ENCODE data around the gene AMZ1.
"Not testable (repeated sequence)": the region's sequence is repeated elsewhere in the genome, so short reads cannot be mapped to it uniquely, and the experiment has no call there.

Gene AMZ1

DNA sequence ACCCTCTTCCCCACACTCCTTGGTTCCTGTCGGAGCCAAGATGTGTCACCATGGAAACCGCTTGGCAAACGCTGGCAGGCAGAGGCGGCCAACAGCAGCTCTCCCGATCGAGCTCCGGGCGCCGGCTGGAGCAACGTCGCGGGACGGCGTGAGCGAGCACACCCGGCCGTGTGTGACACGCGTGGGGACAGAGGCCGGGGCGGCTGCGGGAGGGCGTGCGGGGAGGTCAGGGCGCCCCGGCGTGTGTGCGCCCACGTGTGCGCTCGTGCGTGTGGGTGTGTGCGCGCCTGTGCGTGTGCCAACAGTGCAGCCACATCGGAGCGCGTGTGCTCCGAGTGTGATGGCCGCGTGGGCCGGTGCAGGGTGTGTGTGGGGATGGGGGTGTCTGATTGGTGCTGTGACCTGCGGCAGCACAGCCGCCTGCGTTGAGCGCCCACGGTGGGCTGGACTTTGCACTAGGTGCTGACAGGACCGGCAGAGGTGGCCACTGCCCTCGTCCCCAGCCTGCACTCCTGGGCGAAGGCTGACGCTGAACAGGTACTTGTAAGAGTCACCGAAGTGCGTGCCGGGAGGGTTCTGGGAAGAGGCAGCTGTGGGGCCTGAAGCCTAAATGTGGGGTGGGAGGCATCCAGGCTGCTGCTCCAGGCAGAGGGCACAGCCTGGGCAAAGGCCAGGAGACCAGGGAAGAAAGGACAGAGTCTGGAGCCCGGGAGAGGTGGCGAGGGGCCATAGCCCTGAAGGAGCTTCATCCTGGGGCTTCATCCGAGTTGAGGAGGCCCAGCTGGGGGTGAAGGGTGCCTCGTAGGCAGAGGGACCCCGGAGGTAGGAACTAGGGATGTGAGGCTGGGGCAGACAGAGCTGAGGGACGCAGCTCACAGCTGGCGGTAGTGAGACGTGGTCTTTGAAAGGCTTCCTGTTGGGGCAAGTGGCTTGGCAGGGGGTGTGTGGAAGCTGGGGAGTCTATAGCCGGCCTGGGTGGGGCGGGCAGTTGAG is 8.6 kb upstream of the AMZ1 start:
- not testable (repeated sequence) for H3K79me1 ChIP-seq (ENCODE audit: low read length); DNase-seq; H3K4me3 ChIP-seq (ENCODE audit: low read depth, low read length); H4K8ac ChIP-seq (ENCODE audit: low read depth, low read length); H3K23ac ChIP-seq (ENCODE audit: low read length); H2AK5ac ChIP-seq (ENCODE audit: low read length); H2BK12ac ChIP-seq (ENCODE audit: low read length); H4K91ac ChIP-seq (ENCODE audit: low read depth, low read length); H3K27me3 ChIP-seq (ENCODE audit: insufficient read depth, low read length); H3K79me2 ChIP-seq (ENCODE audit: control insufficient read depth, insufficient read depth, low read length, poor library complexity); H3K4me1 ChIP-seq (ENCODE audit: control insufficient read depth in 1 of 2, insufficient read depth in 2 of 2, low read length in 2 of 2); H3K36me3 ChIP-seq (ENCODE audit: control insufficient read depth in 1 of 2, insufficient read depth in 2 of 2, low read length in 2 of 2); H3K9ac ChIP-seq (ENCODE audit: low read length); H3K4ac ChIP-seq (ENCODE audit: low read depth, low read length); H3K14ac ChIP-seq (ENCODE audit: low read length); H2BK5ac ChIP-seq (ENCODE audit: low read depth, low read length, poor library complexity); H3K18ac ChIP-seq (ENCODE audit: low read length); H2BK120ac ChIP-seq (ENCODE audit: insufficient read depth, low read length, poor library complexity); H3K9me3 ChIP-seq (ENCODE audit: insufficient read depth, low read depth, low read length); H2AFZ ChIP-seq (ENCODE audit: insufficient read depth, low read length, poor library complexity); H3K27ac ChIP-seq (ENCODE audit: low read depth, low read length); H4K12ac ChIP-seq (ENCODE audit: low read depth, low read length); H3K4me2 ChIP-seq (ENCODE audit: low read length)
- WGBS (ENCODE audit: extremely low coverage, insufficient coverage, insufficient read length), result no CpG with 5 or more reads among the region's 64 CpGs

DNA sequence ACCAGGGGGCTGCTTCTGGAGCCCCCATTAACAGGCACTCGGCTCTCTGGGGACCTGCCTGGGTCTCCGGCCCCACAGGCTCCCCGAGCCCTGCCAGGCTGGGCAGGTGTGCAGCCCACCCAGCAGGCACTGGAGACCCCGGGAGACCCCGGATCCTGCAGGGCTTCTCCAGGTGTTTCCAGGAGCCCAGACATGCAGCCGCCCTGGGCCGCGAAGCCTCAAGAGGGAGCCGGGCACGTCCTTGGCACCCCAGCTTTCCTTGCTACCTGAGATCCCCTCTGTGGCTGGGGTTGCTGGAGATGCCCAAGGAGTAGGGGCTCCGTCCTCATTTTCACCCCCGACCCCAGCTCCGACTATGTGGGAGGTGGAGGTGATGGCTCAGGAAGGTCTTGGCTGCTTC is 7.7 kb upstream of the AMZ1 start:
- Histone ChIP-seq H2BK120ac (ENCODE audit: insufficient read depth, low read length, poor library complexity) (no peak overlapping the region), H3K14ac (ENCODE audit: low read length) (no peak overlapping the region)
- WGBS (ENCODE audit: extremely low coverage, insufficient coverage, insufficient read length), result no CpG with 5 or more reads among the region's 13 CpGs

DNA sequence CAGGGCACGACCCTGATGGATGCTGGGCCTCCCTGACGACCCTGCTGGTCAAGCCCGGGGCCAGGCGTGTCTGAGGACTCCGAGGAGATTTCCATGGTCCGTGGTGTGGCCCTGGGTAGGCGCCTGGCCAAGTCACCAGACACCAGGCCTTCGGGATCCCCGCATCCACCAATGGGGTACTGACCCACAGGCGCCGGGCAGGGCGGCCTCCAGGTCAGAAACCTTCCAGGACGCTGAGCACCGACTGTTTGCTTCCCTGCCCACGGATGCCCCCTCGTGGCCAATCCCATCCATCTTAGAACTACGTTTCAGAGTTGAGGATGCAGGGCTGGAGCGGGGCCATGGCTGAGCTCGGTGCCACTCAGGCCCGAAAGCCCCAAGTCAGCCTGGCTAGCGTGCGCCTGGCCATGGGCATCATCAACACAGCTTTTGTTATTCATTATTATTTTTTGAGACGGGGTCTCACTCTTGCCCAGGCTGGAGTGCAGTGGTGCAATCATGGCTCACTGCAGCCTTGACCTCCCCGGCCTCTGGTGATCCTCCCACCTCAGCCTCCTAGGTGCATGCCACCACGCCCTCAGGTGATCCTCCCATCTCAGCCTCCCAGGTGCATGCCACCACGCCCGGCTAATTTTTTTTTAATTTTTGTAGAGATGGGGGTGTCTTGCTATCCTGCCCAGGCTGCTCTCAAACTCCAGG is 7.1 kb upstream of the AMZ1 start:
- Histone ChIP-seq H2BK12ac (ENCODE audit: low read length) (peak overlapping the region; percentile 1), H3K23ac (ENCODE audit: low read length) (no peak overlapping the region), H2BK5ac (ENCODE audit: low read depth, low read length, poor library complexity) (no peak overlapping the region), H2AK5ac (ENCODE audit: low read length) (peak overlapping the region; percentile 8), H3K27ac (ENCODE audit: low read depth, low read length) (no peak overlapping the region), H3K79me1 (ENCODE audit: low read length) (no peaks in the 10 kb centered on the region), H3K4me2 (ENCODE audit: low read length) (no peak overlapping the region), H3K4me1 (ENCODE audit: control insufficient read depth in 1 of 2, insufficient read depth in 2 of 2, low read length in 2 of 2) (no peaks in the 10 kb centered on the region), H4K8ac (ENCODE audit: low read depth, low read length) (no peak overlapping the region), H4K12ac (ENCODE audit: low read depth, low read length) (no peak overlapping the region), H3K27me3 (ENCODE audit: insufficient read depth, low read length) (no peaks in the 10 kb centered on the region), H3K18ac (ENCODE audit: low read length) (no peak overlapping the region), H3K36me3 (ENCODE audit: control insufficient read depth in 1 of 2, insufficient read depth in 2 of 2, low read length in 2 of 2) (no peaks in the 10 kb centered on the region), H2BK120ac (ENCODE audit: insufficient read depth, low read length, poor library complexity) (no peak overlapping the region), H4K91ac (ENCODE audit: low read depth, low read length) (no peak overlapping the region), H3K9ac (ENCODE audit: low read length) (no peak overlapping the region), H3K4me3 (ENCODE audit: low read depth, low read length) (no peak overlapping the region), H3K9me3 (ENCODE audit: insufficient read depth, low read depth, low read length) (peaks cover 2% of the 10 kb centered on the region), H3K79me2 (ENCODE audit: control insufficient read depth, insufficient read depth, low read length, poor library complexity) (no peaks in the 10 kb centered on the region), H3K14ac (ENCODE audit: low read length) (no peak overlapping the region), H3K4ac (ENCODE audit: low read depth, low read length) (no peak overlapping the region), H2AFZ (ENCODE audit: insufficient read depth, low read length, poor library complexity) (no peak overlapping the region)
- peak; percentile 67 to 89 for DNase-seq
- WGBS (ENCODE audit: extremely low coverage, insufficient coverage, insufficient read length), result no CpG with 5 or more reads among the region's 27 CpGs

More for the DNA sequence above, 7.7 kb upstream of the AMZ1 start:
- H3K4me2 ChIP-seq (ENCODE audit: low read length), result no peak overlapping the region
- no peaks in the 10 kb centered on the region for H3K27me3 ChIP-seq (ENCODE audit: insufficient read depth, low read length)
- peaks cover 6% of the 10 kb centered on the region for H3K9me3 ChIP-seq (ENCODE audit: insufficient read depth, low read depth, low read length)
- H3K79me2 ChIP-seq (ENCODE audit: control insufficient read depth, insufficient read depth, low read length, poor library complexity), result no peaks in the 10 kb centered on the region
- no peak overlapping the region for H4K8ac ChIP-seq (ENCODE audit: low read depth, low read length)
- H2AFZ ChIP-seq (ENCODE audit: insufficient read depth, low read length, poor library complexity), result no peak overlapping the region
- no peak overlapping the region for H4K91ac ChIP-seq (ENCODE audit: low read depth, low read length)
- no peak overlapping the region for H3K27ac ChIP-seq (ENCODE audit: low read depth, low read length)
- H3K18ac ChIP-seq (ENCODE audit: low read length), result no peak overlapping the region
- H3K4me3 ChIP-seq (ENCODE audit: low read depth, low read length), result no peak overlapping the region
- no peak overlapping the region for H3K4ac ChIP-seq (ENCODE audit: low read depth, low read length)
- no peak for DNase-seq
- no peaks in the 10 kb centered on the region for H3K79me1 ChIP-seq (ENCODE audit: low read length)
- H2AK5ac ChIP-seq (ENCODE audit: low read length), result peak overlapping the region; percentile 8
- no peak overlapping the region for H4K12ac ChIP-seq (ENCODE audit: low read depth, low read length)
- no peak overlapping the region for H3K9ac ChIP-seq (ENCODE audit: low read length)
- no peaks in the 10 kb centered on the region for H3K4me1 ChIP-seq (ENCODE audit: control insufficient read depth in 1 of 2, insufficient read depth in 2 of 2, low read length in 2 of 2)
- H3K23ac ChIP-seq (ENCODE audit: low read length), result no peak overlapping the region
- peak overlapping the region; percentile 1 for H2BK12ac ChIP-seq (ENCODE audit: low read length)
- H2BK5ac ChIP-seq (ENCODE audit: low read depth, low read length, poor library complexity), result no peak overlapping the region
- H3K36me3 ChIP-seq (ENCODE audit: control insufficient read depth in 1 of 2, insufficient read depth in 2 of 2, low read length in 2 of 2), result no peaks in the 10 kb centered on the region

DNA sequence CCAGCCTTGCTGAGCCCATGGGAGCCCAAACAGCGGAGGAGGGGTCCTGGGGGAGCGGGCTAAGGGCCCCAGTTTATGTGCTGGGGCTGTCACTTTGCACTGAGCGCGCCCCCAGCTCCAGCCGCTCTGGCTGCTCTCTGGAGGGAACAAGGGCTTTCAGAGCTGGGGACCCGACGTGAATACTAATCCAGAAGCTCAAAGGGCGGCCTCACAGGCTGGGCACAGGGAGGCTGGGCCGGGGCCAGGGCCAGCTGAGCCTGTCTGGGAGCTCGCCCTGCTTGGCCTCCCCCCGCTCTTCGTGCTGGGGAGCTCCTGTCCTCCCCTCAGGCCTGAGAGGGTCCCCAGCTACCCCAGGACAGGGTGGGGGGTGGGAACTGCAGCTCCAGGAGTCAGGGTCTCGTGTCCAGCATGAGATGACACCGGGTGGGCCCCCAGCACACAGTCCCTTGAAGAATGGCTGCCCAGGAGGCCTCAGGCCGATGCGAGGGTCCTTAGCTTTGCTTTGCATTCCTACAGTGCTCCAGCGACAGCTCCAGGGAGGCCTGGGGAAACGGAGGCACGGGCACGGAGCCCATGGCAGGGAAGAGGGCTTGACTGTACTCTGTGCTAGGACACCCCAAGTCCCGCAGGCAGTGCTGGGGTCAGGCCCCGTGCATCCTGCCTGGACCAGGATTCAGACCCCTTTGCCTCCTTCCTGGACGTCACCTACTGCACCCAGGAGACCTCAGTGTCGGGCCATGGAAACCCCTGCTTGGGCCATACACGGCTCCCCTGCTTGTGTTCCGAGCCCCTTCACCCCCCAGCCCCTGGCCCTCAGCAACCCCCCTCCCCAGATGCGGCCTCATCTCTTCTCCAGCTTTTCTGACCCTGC is 5.8 kb upstream of the AMZ1 start:
- Histone ChIP-seq H3K9me3 (ENCODE audit: insufficient read depth, low read depth, low read length) (peaks cover 2% of the 10 kb centered on the region), H3K79me2 (ENCODE audit: control insufficient read depth, insufficient read depth, low read length, poor library complexity) (no peaks in the 10 kb centered on the region), H3K4me2 (ENCODE audit: low read length) (no peak overlapping the region), H3K27ac (ENCODE audit: low read depth, low read length) (no peak overlapping the region), H3K9ac (ENCODE audit: low read length) (no peak overlapping the region), H3K23ac (ENCODE audit: low read length) (no peak overlapping the region), H4K91ac (ENCODE audit: low read depth, low read length) (no peak overlapping the region), H2AK5ac (ENCODE audit: low read length) (no peak overlapping the region), H2BK120ac (ENCODE audit: insufficient read depth, low read length, poor library complexity) (no peak overlapping the region), H3K79me1 (ENCODE audit: low read length) (no peaks in the 10 kb centered on the region), H3K18ac (ENCODE audit: low read length) (no peak overlapping the region), H3K4ac (ENCODE audit: low read depth, low read length) (no peak overlapping the region), H4K12ac (ENCODE audit: low read depth, low read length) (no peak overlapping the region), H4K8ac (ENCODE audit: low read depth, low read length) (no peak overlapping the region), H2AFZ (ENCODE audit: insufficient read depth, low read length, poor library complexity) (no peak overlapping the region), H3K27me3 (ENCODE audit: insufficient read depth, low read length) (no peaks in the 10 kb centered on the region), H2BK12ac (ENCODE audit: low read length) (no peak overlapping the region), H3K4me1 (ENCODE audit: control insufficient read depth in 1 of 2, insufficient read depth in 2 of 2, low read length in 2 of 2) (no peaks in the 10 kb centered on the region), H3K36me3 (ENCODE audit: control insufficient read depth in 1 of 2, insufficient read depth in 2 of 2, low read length in 2 of 2) (no peaks in the 10 kb centered on the region), H2BK5ac (ENCODE audit: low read depth, low read length, poor library complexity) (no peak overlapping the region), H3K14ac (ENCODE audit: low read length) (no peak overlapping the region), H3K4me3 (ENCODE audit: low read depth, low read length) (no peak overlapping the region)
- WGBS (ENCODE audit: extremely low coverage, insufficient coverage, insufficient read length), result no CpG with 5 or more reads among the region's 27 CpGs
- no peak for DNase-seq
